T-helper 9 cell (primary cell): ENCODE data around the gene HMCN1.

ENCODE experiments used
- DNase-seq: peaks from one replicate; pipeline ENCODE4 v3.0.0-alpha.2; 2020
- total RNA-seq, 2 donors: gene quantifications; one replicate each; lab custom pipeline; 2026; lab: John Stamatoyannopoulos, UW

Gene HMCN1
- 0 to 0.56 reads per million in 2 donors for total RNA-seq

DNA sequence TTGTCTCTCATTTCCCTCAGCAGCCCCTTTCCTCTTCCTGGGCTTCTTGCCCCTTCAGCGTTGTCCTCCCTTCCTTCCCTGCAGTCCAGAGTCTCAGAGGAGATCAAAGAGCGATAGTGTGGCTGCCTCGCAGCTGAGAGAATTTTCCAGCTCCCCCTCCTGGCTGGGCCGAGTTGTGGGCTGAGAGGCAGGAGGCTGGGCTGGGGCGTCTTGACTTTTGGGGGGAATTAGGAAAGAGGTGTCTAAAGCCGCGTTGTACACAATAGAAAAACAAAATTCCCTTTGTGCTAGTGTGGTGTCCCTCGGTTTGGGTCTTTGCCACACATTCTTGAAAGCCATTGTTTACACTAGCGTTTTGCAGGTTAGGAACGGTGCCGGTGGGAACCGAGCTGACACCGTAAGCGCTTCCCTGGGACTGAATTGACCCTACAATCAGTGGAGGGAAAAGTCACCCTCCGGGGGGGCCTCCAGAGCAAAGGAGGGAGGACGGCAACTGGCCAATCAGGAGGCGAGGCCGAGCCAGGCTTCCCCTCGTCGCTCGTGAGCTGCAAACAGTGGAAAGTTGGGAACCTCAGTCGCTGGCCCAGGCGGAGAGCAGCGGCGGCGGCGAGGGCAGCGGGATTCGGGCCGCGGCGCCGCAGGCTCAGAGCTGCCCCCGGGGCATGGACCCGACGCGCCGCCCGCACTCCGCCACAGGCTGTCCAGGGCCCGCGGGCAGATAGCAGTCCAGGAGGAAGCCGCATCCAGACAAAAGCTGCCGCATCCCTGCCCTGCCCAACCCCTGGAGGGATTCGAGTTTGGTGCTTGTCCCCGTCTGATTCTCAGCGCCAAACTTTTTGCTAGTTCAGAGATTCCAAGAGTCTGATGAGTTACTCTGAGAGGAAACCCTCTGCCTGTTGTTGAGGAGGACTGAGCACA lies at the start of gene HMCN1:
Gene HMCN1, plus strand, starts transcription at position 574 of the 918 bp plus-strand sequence. CDS start 389 bp downstream, outside the sequence.
- no peak for DNase-seq

DNA sequence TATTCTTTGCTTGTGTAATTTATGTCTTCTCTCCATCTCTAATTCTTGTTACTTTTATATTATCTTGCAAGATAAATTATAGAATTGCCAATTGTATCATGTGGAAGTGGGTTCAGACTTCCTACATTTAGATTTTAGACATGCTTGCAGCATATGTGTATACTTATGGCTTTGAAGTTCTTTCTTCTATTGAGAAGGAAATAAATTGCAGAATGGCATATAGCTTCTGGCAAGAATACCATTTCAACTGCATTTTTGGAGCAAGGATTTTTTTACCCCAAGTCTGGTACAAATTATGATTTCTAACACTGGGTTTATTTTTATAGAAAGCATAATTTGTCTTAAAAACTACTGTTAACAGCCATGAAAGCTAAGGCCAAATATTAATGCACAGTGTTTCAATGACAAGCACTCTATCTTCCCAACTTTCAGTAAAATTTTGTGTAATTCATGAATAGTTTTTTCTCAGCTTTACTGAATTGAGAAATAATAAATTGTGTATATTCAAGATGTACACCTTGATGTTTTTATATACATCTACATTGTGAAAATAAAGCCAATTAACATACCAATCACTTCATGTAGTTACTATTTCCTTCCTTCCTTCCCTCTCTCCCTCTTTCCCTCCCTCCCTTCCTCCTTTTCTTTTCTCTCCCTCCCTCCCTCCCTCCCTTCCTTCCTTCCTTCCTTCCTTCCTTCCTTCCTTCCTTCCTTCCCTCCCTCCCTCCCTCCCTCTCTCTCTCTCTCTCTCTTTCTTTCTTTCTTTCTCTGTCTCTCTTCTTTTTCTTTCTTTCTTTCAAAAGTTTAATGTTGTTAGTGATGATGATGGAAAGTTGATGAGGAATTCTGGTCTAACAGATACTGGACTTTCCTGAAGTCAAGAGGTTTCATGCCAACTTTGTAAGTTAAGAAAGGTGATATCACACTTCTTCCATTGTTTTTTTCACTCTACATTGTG lies 47.1 kb upstream of the HMCN1 start:
- no peak for DNase-seq

DNA sequence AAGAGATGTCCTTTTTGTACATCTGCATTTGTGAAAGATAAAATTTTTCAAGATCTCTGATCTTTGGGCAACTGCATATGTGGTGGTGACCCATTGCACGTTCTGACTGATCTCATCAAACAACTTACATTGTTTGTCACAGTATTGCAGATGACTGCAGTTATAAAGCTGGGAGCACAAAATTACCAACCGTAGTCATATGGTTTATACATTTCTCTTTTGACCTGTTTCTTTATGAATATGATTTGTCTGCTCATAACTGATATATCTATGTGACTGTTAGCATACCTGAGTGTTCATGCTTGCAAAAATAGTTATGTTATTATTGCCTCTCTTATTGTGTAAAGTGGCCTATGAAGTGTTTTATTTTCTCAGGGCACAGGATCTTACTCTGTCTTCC lies 43.7 kb upstream of the HMCN1 start:
- no peak for DNase-seq

DNA sequence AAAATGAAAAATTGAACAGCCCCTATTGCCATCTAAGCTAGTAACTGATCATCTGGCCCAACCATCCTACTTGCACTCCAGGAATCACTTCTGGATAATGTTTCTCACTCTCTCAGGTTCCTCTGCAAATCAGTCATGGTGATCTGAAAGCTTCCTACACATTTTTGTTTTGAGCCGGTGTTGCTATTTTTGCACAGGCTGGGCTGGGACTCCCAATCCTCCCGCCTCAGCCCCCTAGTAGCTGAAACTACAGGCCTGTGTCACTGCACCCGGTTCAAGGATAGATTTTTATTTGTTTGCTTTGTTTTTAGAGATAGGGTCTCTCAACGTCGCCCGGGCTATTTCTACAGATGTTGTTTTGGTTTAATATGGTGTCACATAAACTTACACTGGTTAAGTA lies 40.5 kb upstream of the HMCN1 start:
- DNase-seq = no peak

DNA sequence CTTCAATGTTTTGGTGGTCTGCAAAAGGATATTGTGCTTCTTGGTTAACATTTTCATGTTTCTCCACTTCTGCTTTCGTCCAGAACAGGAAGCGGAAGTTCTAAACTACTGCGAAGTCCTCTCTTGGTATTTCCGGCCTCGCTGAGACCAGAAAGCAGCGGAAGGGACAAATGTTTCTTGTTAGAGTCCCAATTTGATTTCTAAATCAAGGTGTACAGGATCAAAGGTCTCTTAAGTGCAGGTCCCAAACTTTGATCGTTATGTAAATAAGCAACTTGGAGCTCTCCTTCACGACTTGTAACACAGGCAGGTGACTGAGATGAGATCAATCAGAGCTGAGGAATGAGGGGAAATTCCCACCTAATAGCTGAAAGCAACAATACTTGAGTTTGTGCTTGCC lies 40.1 kb upstream of the HMCN1 start:
- no peak for DNase-seq

DNA sequence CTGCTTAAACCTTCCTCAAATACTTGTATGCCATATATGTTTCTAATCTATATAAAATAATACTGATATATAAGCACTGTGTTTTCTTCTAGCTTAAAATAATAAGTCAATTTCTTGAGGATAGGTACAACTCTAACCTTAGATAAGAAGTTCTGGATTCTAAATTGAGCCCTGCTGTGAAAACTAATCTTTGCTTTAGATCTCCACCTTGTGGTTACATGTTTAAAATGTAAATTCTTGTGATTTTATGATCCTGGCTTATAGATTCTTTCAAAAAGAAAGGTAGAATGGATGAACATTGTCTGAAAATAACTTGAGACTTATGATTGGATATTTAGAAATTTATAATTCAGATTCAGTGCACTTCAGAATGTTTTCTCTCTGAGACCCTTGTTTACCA lies 38.9 kb upstream of the HMCN1 start:
- no peak for DNase-seq

DNA sequence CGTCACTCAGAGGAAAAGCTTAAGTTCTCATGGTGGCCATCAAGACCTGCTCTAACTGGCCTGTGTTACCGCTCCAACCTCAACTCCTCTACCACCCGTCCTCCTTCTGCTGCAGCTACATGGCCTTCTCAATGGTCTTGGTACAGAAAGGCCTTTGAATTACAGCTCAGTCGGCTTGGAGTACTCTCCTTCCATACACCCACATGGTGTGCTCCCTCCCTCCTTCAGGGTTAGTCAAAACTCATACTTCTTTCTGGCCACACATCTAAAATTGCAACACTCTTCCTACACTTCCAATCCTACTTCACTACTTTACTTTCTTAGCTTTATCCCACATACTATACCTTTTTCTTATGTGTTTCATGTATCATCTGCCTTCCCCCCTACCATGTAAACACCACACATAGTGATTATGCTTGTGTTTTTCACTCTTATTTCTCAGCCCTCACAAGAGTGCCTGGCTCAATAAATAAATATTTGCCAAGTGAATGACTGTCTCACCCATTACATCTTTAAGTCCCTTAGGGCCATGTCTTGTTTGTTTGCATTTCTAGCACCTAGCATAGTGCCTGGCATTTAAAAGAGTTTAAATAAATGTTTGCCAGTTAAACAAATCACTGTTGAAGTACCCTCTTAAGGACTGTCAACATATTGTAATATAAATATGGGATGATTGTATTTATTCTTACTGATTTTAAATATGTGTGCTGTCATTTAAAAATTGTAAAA lies 37.6 kb upstream of the HMCN1 start:
- no peak for DNase-seq

DNA sequence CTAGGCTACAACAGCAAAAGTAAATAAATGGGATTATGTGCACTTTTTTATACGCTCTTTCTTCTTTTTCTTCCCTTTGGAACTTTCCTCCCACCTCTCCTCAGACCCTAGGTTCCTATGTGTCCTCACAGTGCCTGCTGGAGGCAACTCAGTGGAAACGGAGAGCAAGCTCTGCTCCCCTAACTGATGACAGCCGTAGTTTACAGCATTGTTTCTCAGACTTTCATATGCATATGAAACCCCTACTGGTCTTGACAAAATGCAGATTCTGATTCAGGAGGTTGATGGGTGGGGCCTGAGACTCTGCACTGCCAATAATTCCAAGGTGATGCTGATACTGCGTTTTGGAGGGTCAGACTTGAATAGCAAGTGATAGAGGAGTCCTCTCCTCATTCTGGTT lies 34.3 kb upstream of the HMCN1 start:
- DNase-seq = no peak

DNA sequence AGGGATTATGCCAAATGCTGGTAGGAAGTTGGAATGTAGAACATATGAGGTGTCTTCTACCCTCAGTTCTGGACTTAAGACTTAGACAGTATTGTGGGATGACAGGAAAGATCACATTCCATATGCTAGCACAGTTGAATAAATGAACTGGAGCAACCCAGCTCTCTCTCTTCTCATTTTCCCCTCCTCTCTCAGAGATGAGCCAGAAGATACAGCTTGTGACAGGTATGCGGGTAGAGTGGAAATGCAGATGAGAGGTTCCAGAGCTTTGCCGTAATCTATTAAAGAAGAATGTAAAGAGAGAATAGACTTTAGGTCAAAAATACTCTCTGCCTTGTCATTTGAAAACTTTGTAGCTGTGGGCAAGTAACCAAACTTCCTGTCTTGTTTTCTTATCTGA lies 32.5 kb upstream of the HMCN1 start:
- no peak for DNase-seq

DNA sequence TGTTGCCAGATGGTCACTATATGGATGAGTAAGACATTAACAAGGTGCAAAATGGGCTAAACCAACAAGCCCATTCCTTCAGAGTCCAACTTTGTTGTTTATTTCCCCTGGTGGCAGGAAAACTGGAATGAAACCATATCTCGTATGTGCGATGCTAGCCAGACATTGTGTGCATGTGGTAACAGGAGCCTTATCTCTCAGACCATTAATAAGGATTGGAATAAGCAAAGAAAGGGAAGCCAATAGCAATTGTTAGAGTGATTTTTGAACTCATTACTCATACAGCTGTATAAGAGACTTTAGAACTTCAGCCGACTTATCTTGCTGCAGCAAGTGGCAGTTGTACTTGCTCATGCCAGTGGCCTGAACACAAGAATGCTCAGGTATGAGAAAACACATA lies 30.0 kb upstream of the HMCN1 start:
- DNase-seq = no peak

DNA sequence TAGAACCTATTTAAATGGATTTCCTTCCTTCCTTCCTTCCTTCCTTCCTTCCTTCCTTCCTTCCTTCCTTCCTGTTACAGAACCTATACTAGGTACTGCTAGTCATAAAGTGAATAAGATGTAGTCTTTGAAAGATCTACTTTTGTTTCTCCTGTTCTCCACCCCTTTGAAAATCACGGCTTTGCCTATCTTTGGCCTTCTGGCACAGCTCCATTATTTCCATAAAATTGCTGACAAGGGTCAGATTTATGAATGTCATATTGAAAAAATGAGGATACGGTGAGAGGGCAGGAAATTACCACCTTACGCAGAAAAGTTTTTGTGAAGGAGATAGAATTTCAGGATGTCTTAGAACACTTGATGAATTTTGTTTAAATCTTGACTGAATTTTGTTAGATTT lies 18.1 kb upstream of the HMCN1 start:
- DNase-seq = no peak

DNA sequence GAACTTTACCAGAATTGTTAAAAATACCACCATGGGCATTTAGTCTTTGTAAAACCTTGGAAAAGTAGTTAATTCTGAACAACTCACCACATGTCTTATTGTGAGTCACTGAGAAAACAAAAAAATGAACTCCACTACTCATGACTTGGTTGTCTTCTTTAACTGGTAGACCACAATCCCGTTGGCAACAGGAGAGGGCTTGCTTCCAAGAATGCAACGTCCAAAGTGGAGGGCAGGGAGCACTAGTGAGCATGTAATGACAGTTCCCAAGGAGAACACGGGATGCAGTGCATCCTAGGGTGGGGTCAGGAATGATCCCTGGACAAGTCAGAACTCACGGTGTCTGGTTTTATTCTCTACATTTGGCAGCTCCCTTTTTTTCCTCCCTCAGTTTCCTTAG lies 15.2 kb upstream of the HMCN1 start:
- DNase-seq = no peak

DNA sequence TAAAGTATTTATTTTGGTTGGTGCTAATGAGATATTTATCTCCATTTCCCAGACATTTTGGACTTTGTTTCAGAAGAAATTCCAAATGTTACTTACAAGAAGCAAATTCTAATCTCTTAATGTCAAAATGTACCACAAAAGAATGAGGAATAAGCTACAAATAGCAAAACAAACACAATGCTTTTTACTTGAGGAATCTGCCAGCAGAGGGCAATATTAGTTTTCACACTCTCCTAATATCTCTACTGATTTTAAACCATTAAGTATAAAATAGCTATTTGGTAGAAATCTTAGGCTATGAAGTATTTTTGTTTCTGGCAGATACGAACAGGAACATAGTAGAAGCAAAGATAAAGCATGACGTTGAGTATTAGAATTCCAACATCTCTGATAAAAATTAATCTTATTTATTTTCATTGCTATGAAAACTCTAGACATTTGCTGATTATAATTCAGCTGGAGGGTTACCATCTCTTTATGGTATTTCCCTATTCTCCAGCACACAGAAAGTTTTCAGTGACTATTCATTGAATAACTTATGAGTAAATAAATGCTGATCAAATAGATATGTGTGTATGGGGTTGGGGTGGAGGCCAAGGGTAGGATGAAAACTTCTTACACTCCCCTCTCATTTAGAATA lies 13.4 kb upstream of the HMCN1 start:
- no peak for DNase-seq

DNA sequence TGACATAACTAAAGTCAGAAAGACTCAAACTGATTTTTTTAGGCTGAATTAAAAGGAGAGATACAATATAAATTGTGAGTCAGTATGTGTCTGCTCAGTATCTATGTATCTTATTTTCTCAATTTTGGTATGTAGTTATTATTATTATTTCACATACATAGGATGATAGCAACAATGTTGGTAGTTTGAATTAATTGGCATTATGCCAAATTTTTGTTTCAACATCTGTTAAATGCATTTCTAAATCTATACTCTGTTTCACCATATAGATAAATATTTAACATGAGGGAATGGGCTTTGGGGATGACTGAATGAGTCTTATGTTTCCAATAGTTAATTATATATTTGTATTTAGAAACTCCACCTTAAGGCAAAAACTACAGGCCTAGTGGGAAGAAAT lies 12.6 kb upstream of the HMCN1 start:
- no peak for DNase-seq

DNA sequence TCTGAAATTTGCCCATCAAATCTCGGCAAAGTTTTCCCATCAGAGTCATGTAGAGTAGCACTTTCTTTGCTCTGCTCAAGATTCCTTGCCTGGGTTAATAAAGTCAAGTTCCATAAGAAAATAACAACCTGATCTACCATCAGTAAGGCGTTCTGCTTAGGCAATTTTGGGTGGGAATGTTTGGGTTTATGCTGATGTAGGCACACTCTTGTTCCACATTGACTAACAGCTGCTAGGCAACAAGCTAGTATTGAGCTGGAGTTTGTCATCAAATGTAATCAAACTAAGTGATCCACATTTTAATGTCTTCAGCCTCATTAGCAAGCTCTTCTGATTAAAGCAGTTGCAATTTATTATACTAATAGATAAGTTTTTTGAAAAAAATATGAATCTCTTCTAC lies 12.1 kb upstream of the HMCN1 start:
- DNase-seq = no peak

DNA sequence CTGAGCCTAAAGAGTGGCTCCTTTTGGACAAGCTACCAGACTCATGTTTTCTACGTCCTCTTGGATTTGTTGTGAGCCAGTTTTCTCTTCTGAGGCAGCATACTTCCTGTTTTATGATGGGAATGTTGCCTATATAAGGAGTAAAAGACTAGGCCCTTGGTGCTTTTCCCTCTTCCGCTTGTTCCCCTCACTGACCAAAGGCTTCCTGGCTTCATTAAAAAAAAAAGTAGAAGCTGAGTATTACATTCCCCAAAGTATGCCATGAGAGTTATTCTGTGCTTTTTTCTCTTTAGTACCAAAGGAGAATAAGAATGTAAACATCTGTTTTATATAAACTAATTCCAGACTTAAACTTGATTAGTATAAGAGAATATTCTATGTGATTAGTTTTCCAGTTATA lies 6.5 kb upstream of the HMCN1 start:
- DNase-seq = no peak

DNA sequence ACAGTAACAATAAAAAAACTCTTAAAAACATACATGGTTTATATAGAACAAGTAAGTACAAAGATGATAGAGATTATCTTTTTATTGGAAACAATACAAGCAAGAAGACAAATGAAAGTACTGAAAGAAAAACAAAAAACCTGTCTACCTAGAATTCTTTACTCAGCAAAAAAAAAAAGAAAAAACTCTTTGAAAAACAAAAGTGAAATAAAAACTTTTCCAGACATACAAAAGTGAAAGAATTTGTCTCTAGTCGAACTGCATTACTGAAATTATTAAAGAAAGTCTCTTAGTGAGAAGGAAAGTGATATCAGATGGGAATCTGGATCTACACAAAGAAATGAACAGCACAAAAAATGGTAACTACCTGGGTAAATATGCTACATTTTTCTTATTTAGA lies 2.7 kb upstream of the HMCN1 start:
- DNase-seq = no peak

DNA sequence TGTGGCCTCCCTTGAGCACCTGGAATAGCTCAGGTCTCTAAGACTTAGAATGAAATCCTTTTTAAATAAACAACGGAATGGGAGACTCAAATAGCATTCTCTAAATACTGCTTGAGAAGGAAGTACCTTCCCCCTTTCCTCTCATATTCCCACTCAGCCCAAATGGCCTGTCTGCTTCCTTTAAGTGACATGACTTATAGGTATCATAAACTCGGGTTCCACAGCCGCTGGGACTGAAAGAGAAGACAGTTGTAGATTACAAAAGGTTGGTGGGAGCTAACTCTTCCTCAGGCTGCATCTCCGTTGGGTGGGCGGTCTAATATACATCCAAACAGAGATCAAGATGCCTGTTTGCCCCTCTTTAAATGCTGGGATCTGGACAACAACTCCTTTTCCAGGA lies 1.2 kb upstream of the HMCN1 start:
- no peak for DNase-seq

DNA sequence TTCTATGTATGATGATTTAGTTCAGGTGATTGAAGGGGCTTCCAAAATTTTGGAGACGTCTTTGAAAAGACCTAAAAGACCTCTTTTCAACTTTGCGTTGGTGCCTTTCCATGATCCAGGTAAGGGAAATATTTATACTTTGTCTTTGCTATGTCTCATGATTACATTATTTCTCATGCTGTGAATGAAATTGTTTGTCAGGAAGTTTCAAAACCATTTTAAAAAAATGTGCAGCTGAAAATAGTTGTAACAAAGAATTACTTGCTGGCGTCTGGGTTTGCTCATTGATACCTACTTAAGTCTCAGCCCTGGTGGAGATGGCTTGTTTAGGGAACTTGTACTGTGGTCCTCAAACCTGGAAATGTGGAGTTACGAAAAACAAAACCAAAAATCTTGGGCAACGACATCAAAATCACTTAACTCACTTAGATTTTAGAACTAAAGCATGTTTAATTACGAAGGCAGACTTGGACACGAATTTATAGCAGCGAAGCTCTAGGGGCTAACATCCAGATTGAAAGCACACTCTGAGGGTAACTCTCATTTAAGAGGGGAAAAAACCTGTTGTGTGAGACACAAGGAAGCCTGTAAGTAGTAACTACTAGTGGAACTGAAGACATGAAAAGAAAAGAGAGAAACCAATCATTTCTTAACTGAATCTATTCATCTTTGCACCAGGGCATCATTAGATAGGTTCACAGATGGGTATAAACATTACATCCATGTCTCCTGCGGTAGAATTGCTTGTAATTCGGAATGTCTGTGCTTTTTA lies 924 bp downstream of the HMCN1 start:
- DNase-seq = no peak

DNA sequence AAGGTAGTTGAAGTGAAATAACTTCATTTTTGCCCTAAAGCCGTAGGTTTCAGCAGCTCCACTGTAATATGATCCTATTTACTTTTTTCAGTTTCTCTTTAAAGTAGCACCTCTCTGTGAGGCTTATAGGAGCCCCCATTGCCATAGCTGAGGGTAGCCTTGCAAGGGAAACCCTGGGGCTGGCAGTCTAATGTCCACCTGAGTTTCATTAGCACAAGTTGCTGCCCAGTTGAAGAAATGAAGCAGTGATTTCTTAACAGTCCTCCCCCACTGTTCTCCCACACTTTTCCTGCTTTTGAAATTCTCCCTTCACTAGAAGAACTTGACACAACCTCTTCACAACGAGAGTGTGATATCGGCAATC lies 1.5 kb downstream of the HMCN1 start:
- DNase-seq = no peak

DNA sequence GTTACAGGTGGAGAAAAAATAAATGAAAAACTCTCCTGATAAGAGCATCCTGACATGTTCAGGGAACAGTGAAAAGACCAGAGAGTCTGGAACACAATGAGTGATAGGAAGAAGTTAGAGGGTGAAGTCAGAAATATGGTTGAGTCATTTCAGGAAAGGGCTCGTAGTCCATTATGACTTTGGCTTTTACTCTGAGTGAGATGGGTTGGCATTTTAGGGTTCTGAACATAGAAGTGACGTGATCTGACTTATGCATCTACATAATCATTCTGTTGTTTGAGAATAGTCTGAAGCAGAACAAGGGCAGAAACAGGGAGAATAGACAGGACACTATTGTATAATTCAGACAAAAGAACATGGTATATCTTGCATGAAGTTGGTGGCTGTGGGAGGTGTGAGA lies 5.8 kb downstream of the HMCN1 start:
- DNase-seq = no peak

DNA sequence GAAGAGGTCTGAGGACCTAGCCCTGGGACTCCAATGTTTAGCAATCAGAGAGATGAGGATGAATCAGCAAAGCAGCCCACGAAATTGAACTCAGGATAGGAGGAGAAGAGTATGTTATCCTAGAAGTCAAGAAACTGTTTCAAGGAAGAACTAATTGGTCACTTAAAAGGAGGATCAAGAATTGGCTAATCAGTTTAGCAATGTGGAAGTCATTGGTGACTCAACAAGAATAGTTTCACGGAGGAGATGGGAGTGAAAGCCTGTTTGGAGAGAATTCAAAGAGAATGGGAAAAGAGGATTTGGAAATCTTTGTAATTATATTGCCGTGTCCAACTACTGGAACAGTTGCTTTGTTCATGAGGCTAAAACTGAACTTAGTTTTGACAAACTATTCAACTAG lies 7.4 kb downstream of the HMCN1 start:
- no peak for DNase-seq
